Measurements from ENCODE around the gene CNOT8. TPM values are rescaled to one million over a fixed set of nuclear protein-coding genes. Genes with fewer than 3 reads are reported as not detected.

CNOT8 gene
- total RNA-seq, 2 donors from 2014 or later: 44.6 to 48.8 TPM

DNA sequence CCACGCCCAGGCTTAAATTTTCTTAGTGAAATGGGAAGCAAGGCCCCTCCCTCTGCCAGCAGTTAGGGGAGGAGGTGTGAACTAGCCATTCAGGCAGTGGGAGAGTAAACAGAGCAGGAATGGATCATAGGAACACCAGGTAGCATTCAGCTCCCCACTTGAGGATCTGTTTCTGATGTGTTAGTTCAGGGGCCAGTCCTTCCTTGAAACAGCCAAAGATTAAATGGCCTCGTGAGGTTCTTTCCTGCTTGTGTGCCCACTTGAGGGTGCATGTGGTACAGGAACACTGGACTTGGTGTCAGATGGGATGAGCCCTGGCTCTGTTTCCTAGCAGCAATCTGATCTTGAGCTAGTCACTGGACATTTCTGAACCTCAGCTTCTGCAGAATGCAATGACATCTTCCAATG lies 29.2 kb upstream of the CNOT8 start:
- Mint-ChIP-seq H3K9me3 (no peaks in the 10 kb centered on the region), H3K27ac (no peak overlapping the region)
- no peak overlapping the region for H3K27ac ChIP-seq (ENCODE audit: low read depth, low read length)

DNA sequence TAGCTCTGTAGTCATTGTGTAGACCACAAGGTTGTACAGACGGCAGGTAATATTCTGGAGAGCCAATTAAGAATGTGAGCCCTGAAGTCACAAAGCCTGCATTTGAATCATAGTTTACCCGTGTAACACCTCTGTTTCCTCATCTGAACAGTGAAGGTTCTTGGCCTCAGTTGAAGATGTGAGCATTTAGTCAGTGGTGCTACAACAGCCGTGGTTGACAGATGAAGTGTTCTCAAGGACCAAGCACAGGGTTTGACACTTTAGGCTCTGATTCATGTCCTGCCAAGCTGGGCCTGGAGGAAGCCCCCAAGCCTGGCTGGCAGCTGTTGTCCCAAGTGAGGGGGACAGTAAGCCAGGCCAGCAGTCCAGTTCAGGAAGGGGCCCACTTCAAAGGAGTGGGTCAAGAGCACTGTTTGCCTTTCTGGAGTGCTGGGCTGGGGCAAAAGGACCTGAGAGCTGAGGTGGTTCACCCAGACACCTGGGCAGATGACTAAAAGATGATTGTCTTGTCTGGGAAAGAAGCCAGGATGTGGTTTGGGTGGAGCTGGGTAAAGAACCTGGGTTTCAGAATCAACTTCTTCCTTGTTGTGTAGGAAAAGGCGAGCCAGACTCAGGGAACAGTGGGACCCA lies 28.7 kb upstream of the CNOT8 start:
- Histone ChIP-seq H3K9ac (ENCODE audit: extremely low read depth, low read length, poor library complexity, severe bottlenecking) (no peak overlapping the region), H3K4me3 (ENCODE audit: low read length) (no peak overlapping the region), H3K9me3 (ENCODE audit: control insufficient read depth, low read length) (no peaks in the 10 kb centered on the region), H3K4me1 (ENCODE audit: control insufficient read depth, insufficient read depth, low read length) (peaks cover 17% of the 10 kb centered on the region), H3K27me3 (ENCODE audit: control insufficient read depth, insufficient read depth, low read length, poor library complexity, severe bottlenecking) (no peaks in the 10 kb centered on the region), H3K36me3 (ENCODE audit: control insufficient read depth, insufficient read depth, low read length) (peaks cover 21% of the 10 kb centered on the region), H3K27ac (ENCODE audit: low read depth, low read length) (no peak overlapping the region)
- Mint-ChIP-seq H3K9me3 (no peaks in the 10 kb centered on the region), H3K27me3 (ENCODE audit: insufficient read depth) (no peaks in the 10 kb centered on the region), H3K4me1 (peaks cover 12% of the 10 kb centered on the region), H3K36me3 (ENCODE audit: low read depth) (peaks cover 35% of the 10 kb centered on the region), H3K27ac (no peak overlapping the region), H3K4me3 (no peak overlapping the region)
- WGBS, 2 experiments (ENCODE audit: insufficient coverage in 1 of 2, insufficient read length in 1 of 2): 94 to 95% methylated on average over 4 of the region's 4 CpGs
- no peak for DNase-seq
- TF ChIP-seq, protein P1, sequence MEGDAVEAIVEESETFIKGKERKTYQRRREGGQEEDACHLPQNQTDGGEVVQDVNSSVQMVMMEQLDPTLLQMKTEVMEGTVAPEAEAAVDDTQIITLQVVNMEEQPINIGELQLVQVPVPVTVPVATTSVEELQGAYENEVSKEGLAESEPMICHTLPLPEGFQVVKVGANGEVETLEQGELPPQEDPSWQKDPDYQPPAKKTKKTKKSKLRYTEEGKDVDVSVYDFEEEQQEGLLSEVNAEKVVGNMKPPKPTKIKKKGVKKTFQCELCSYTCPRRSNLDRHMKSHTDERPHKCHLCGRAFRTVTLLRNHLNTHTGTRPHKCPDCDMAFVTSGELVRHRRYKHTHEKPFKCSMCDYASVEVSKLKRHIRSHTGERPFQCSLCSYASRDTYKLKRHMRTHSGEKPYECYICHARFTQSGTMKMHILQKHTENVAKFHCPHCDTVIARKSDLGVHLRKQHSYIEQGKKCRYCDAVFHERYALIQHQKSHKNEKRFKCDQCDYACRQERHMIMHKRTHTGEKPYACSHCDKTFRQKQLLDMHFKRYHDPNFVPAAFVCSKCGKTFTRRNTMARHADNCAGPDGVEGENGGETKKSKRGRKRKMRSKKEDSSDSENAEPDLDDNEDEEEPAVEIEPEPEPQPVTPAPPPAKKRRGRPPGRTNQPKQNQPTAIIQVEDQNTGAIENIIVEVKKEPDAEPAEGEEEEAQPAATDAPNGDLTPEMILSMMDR (conservative IDR thresholded peaks at IDR 0.05): no peak

More for the DNA sequence above, 29.2 kb upstream of the CNOT8 start:
- peaks cover 7% of the 10 kb centered on the region for H3K4me1 Mint-ChIP-seq
- no peak overlapping the region for H3K4me3 Mint-ChIP-seq
- 75 to 89% methylated on average over 2 of the region's 2 CpGs for WGBS, 2 experiments (ENCODE audit: insufficient coverage in 1 of 2, insufficient read length in 1 of 2)
- Histone ChIP-seq H3K9ac (ENCODE audit: extremely low read depth, low read length, poor library complexity, severe bottlenecking) (no peak overlapping the region), H3K4me1 (ENCODE audit: control insufficient read depth, insufficient read depth, low read length) (peaks cover 12% of the 10 kb centered on the region), H3K27me3 (ENCODE audit: control insufficient read depth, insufficient read depth, low read length, poor library complexity, severe bottlenecking) (no peaks in the 10 kb centered on the region), H3K9me3 (ENCODE audit: control insufficient read depth, low read length) (no peaks in the 10 kb centered on the region), H3K4me3 (ENCODE audit: low read length) (no peak overlapping the region), H3K36me3 (ENCODE audit: control insufficient read depth, insufficient read depth, low read length) (peaks cover 26% of the 10 kb centered on the region)
- no peaks in the 10 kb centered on the region for H3K27me3 Mint-ChIP-seq (ENCODE audit: insufficient read depth)
- peaks cover 40% of the 10 kb centered on the region for H3K36me3 Mint-ChIP-seq (ENCODE audit: low read depth)
- peak; percentile 80 for DNase-seq
- TF ChIP-seq, protein P1 (conservative IDR thresholded peaks at IDR 0.05): no peak

DNA sequence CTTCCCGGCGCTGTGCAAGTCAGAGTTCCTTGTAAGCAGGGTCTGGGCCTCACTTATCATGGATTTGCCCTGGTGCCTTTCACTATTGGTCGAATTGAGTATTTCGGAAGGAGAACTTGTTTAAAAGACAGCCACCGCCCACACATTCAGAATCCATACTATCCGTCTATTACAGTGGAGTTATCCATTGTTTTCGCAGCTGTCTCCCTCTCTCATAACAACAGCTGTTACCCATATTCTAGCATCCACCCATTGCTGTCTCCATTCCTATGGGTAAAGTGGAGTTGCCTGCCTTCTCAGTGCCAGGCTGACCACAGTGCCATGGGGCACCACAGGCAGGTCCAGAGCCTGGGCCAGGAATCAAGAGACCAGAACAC lies 28.2 kb upstream of the CNOT8 start:
- H3K4me3 ChIP-seq (ENCODE audit: low read length): no peak overlapping the region
- H3K27ac Mint-ChIP-seq: no peak overlapping the region
- no peaks in the 10 kb centered on the region for H3K27me3 Mint-ChIP-seq (ENCODE audit: insufficient read depth)
- no peaks in the 10 kb centered on the region for H3K27me3 ChIP-seq (ENCODE audit: control insufficient read depth, insufficient read depth, low read length, poor library complexity, severe bottlenecking)
- 96 to 98% methylated on average over 6 to 7 of the region's 7 CpGs for WGBS, 2 experiments (ENCODE audit: insufficient coverage in 1 of 2, insufficient read length in 1 of 2)
- peaks cover 22% of the 10 kb centered on the region for H3K4me1 ChIP-seq (ENCODE audit: control insufficient read depth, insufficient read depth, low read length)
- no peak for DNase-seq
- H3K36me3 ChIP-seq (ENCODE audit: control insufficient read depth, insufficient read depth, low read length): peaks cover 21% of the 10 kb centered on the region
- H3K9ac ChIP-seq (ENCODE audit: extremely low read depth, low read length, poor library complexity, severe bottlenecking): no peak overlapping the region
- H3K36me3 Mint-ChIP-seq (ENCODE audit: low read depth): peaks cover 35% of the 10 kb centered on the region
- no peak overlapping the region for H3K27ac ChIP-seq (ENCODE audit: low read depth, low read length)
- no peaks in the 10 kb centered on the region for H3K9me3 ChIP-seq (ENCODE audit: control insufficient read depth, low read length)
- peaks cover 15% of the 10 kb centered on the region for H3K4me1 Mint-ChIP-seq
- H3K4me3 Mint-ChIP-seq: no peak overlapping the region
- no peaks in the 10 kb centered on the region for H3K9me3 Mint-ChIP-seq
- TF ChIP-seq, protein P1 (conservative IDR thresholded peaks at IDR 0.05): no peak

Data from endodermal cell (in vitro differentiated cells).